Activated naive CD4-positive, alpha-beta T cell treated with Interleukin-2 at 50 U/mL for 16 hours (primary cell): Measurements from ENCODE around the gene AGBL4.

Experiments
- DNase-seq: peaks from one replicate; pipeline ENCODE4 v3.0.0-alpha.2; 2020

The AGBL4 gene

DNA sequence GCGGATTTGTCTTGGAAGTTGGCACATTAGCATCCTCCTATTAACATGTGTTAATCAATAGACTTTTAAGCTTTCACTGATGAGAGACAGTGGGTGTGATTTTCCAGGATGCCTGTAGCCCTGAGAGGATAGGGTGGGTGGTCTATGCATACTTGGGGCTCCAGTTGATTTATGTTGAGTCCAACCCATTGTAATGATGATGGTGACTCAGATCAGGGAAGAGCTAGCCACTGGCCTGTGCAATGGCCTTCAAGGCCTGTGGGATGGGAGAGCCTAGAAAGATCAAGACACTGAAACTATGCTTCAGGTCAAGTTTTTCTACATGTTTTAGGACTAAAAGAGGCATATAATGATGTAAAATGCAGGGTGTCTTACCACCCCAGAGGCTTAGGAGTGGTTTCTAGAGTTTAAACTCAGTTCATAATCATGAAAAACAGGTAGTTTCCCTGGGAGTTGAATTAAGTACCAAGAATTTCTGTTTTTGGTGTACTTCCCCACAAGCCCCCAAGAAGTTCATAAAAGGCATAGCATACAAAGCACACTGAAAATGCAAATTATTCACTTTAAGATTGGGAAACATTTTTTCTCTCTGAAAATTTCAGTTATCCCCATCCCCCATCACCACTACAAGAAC, 1267.0 kb downstream of the AGBL4 start:
- DNase-seq: no peak

DNA sequence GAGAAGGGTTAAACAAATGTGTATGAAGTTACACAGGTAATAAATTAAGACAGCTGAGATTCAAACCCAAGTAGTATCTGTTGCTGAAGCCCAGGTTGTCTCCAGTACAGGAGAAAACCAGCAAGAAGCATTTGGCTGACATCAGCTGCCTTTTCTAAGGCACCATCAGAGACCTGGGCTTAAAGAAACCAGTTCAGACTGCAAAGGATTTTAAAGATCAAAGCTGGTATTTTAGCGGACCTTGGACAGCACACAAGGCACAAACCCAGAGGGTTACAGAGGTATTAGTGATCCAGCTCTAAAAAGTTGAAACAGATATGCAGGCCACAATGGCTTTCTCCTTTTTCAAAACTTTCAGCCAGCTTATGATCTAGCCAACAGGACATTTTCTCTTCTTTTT, 1270.5 kb downstream of the AGBL4 start:
- no peak for DNase-seq

DNA sequence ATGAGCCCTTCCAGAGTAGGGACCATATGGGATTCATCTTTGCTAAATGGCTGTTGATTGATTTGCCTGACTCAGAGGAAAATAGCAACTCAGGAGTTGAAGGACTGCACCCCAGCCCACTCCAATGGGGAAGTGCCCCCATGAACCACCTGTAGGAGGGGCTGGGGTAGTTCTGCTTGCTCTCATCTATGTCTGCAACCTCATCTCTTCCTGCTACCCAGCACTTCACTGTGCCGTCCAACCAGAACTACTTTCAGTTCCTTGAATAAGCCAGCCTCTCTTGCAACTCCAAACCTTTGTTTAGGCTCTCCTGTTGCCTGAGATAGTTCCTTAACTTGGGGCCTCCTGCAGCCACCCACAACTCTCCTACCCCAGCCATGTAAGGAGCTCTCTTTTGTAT, 1273.6 kb downstream of the AGBL4 start:
- DNase-seq: no peak

DNA sequence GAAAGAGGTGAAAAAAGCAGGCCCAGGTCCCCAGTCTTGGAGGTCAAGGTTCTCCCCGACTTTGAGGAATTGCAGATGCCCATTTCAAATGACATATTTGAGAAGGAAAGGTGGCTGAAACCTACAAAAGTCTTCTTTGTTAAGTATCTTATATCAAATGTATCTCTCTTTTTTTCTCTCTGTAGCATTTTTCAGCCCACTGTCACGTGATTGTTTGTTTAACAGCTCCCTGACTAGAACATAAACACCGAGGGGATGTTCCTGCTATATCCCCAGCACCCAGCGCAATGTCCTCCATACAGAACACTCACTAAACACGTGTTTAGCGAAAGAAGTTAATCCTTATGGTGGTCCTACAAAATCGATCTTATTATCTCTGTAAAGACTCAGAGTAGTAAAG, 1274.7 kb downstream of the AGBL4 start:
- no peak for DNase-seq

DNA sequence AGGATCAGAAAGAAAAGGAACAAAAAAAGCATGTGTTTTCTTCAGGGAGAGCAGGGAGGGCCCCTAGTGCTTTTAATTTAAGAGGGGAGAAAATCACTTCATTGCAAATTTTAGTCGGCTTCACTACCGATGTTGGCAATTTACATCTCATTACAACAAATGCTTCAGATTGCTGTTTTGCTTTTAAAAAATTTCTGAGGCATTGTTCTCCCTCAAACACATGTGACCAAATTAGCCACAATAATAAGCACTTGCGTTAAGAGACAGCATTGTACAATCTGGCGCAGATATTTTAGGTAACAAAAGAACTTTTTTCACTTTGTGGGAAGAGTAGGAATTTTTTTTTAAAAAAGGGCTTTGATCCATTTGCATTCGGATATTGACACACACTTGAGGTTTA, 1276.8 kb downstream of the AGBL4 start:
- DNase-seq: no peak

DNA sequence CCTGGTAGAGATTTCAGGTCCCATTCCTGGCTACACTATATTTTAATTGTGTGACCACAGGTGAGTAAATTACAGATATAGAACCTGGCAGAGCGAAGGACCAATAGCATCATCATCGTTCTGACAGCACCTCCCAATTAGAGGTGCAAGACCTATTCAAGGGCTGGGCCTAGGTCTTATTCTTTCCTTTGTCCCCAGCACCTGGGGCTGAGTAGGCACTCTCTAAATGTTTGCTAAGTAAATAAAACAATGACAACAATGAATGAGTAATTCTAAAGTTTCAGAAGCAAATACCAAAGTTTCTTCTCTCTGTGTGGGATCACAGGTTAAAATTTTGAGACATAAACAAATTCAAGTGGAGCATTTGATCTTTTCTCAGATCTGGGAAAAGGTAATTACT, 1279.7 kb downstream of the AGBL4 start:
- DNase-seq: no peak

DNA sequence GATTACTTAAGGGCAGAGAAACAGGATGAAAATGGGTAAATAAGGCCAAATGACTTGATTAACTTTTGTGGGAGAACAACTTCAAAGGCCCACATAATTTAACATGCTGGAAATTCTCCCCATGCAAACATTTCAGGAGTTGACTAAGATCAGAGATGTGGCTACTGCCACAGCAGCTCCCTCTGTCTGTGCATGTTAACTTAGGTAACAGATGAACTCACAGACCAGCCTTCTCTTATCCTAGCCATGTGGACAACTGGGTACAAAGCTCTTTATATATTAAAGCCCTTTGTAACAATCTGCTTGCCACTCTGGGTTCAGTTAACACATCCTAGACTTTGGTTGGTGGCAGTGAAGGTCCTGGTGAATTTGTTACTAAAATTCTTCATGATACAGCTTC, 1280.3 kb downstream of the AGBL4 start:
- no peak for DNase-seq

DNA sequence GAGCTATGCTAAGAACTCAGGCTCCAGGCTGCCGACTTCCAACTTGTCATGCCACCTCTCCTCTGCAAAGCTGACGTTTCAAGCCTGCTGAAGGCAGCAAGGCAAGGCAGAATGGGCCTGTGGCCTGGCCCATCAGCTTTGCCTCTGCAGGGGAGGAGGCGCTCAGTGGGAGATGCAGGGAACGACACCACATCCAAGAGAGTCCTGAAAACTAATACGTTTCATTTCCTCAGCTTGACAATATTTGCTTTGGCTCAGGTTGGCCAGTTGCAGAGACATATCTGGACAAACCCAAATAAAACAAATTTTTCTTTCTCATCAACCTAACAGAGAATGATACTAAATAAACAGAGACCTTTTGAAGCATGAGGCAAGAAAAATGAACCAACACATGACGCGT, 1282.4 kb downstream of the AGBL4 start:
- no peak for DNase-seq

DNA sequence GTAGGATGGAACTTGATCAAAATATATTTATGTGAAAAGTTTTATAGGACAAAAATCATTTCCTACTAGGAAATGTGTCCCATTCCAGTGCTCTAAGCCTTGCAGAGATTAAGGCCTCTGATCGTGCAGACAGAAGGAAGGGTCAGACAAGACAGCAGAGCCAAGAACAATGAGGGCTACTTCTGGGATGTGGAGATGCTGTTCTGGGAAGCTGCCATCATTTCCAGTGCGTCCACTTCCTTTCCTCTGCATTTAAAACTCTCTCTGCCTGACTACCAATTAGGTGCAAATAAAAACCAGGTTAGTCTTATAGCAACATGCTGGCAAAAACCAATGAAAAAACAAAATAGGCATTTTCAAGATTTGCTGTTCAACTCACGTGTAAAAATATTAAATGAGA, 1283.1 kb downstream of the AGBL4 start:
- DNase-seq: no peak

DNA sequence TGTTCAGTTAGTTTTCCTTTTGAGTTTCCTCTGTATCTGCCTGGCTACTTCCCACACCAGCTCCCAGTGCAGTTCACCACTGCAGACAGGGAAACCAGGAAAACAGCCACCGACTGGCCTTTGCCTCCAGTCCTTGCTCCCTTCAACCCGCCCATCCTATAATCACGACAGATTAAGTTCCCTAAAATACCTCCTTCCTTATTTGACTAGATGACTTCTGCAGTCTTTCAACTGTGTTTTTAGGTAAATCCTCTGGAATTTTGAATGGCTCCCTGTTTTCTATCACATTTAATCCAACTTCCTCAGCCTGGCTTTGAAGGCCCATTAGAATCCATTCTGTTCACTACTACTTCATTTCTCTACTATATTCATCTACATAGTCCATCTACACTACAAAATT, 1284.7 kb downstream of the AGBL4 start:
- DNase-seq: no peak

DNA sequence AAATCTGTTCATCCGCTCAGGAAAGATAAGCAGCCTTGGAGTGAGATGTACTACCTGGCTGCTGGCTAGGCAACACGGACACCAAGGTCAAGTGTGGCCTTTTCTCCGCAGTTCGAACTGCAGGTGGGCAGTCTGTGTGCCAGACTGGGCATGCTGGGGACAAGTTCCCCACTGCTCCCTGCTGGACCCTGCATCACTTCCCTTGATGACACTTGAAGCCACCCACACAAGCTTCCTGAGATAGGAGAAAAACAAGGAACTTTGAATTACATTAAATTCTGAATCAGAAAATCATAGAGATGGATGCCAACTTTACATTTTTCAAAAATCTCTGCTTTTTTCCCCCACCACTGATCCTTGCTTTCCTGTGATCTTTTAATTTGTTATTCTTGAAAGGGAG, 1285.4 kb downstream of the AGBL4 start:
- DNase-seq: no peak

DNA sequence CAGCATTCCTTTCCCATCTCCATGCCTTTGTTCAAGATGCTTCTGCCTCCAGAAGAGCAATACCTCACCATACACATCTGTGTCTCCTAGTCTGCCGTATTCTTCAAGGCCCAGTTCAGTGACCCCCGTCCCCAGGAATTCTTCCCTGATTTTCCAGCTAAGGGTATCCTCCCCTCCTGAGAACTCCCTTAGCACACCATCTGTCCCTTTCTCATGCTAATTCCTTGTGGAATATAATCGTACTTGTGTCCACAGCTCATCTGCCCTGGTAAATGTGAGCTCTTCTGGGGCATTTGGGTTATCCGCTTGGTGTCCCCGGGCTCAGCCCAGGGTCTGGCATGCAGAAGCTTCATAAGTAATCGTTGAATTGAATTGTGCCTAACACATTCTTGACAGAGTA, 1288.0 kb downstream of the AGBL4 start:
- DNase-seq: no peak

DNA sequence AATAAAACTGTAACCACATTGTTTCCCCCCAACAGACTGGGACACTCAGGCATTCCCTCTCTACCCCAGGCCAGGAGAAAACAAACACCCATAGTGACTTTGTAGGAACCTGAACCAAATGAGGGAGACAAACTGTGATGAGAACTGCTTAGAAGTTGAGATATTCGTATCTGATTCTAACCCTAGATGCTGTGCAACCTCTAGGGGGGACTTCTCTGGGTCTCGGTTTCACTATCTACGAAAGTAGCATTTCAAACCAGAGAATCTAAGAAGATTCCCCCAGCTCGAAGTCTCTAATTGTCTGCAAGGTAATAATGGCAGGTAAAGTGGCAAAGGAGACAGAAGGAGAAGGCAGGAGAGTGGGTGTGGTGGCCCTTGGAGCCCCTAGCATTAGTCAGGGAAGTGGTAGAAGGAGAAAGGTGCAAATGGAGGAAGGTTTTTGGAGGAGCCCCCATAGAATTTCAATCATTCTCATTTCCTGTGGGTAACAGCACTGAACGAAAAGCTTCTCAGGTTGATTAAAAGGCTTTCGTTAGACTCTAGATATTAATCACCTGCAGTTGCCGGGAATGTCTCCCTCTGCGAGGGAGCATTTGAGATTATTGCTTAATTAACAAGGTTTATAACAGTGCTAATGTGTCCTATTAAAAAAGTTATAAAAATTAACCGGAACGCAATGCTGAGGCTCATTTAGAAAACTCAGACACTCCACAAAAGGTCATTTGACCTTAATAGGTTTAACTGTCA, 1293.4 kb downstream of the AGBL4 start:
- no peak for DNase-seq

DNA sequence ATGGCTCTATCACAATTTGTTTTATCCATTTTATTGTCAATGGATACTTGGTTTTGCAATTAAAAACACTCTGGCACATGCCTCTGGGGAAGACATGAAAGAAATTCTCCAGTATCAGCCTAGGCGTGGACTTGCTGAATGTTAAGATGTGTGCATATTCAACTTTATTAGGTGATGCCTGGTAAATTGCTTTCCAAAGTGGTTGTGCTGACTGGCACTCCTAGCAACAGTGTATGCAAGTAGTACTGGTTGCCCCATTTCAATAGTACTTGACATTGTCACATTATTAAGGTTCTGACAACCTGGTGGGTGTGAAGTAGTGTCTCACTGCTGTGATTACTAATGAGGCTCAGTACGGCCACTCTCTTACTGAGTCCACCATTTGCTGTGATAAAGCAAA, 1295.2 kb downstream of the AGBL4 start:
- DNase-seq: no peak

DNA sequence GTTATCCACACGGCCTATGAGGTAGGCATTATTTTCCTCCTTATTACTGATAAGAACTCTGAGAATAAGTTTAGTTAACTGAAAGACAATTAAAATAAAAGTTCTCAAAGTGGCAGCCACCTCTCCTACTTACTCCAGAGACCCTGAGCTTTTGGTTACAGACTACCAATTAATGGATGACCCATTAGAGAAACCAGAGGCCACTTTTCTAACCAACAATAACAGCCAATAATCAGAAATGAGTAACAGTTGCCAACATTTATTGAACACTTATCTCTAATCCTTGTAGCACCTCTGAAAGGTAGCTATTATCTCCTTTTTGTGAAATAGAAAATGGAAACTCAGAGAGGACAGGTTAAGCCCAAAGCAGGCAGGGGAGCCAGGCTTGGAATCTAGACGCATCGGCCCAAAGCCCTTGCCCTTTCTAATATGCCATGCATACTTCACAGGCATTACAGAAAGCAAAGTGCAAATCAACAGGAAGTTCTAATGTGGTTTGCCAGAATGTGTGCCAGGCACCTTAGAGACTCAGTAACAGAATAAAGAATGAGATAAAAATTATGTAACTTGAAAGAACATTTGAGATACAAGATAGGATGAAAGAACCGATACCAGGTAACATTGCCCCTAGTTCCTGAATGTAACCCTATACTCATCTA, 1297.1 kb downstream of the AGBL4 start:
- no peak for DNase-seq

DNA sequence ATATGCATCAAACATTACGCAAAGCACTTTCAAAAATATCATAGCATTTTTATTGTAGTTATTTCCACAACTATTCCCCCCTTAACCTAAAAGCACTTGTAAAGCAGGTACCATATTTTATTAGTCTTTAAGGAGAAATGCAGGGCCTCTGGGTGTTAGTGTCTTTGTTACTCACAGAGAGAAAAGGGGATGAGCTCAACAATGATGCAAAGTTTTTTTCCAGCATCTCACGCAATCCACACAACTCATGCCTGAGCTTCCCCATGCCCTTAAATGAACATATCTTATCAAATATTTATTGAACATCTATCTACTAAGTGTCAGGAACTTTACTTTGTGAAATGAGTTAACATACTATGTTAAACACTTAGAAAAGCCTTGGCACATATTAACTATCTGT, 1297.6 kb downstream of the AGBL4 start:
- no peak for DNase-seq

DNA sequence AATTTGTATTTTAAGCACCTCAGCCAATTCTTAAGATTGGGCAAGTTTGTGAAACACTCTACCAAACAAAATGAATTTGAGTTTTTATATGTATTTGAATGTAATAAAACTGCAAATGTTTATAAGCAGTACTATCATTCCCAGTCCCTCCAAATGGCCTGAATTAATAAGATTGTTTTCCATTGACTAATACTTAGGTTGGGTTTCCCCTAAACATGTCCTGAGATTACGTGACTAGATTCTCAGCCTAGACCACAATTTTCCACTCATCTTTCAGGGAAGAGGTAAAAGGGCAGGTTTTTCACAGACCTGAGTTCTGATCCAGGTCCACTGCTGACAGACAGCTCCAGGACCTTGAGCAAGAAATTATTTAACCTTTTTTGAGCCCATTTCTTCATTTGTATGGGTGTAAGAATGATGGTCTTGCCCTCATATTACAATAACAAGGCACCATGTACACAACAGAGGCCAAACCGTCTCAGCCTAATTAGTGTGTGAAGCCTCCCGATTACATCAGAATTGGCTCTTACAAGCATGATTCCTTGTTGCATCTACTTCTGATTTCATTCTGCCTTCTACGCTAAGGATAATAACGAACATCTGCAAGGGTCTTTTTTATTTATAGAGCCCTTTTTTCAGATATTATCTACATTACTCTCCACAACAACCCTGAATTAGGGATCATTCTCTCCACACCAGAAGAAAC, 1298.3 kb downstream of the AGBL4 start:
- no peak for DNase-seq

DNA sequence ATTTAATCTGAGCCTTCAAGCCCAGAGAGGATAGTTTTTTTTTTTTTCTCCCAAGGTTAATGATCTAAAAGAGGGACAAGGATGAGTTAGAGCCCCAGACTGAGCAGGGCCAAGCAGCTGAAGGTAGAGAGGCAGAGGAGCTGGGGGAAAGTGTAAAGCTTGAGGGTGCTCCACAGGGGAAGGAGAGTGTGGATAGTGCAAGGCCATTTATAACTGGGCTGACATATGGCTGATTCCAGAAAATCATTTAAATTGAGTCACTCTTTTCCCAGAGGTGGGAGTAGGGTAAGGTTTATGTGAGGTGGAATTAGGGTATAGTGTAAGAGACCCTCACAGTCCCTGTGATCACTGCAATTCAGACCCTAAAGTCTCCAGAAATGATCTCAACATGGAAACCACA, 1302.8 kb downstream of the AGBL4 start:
- DNase-seq: no peak

DNA sequence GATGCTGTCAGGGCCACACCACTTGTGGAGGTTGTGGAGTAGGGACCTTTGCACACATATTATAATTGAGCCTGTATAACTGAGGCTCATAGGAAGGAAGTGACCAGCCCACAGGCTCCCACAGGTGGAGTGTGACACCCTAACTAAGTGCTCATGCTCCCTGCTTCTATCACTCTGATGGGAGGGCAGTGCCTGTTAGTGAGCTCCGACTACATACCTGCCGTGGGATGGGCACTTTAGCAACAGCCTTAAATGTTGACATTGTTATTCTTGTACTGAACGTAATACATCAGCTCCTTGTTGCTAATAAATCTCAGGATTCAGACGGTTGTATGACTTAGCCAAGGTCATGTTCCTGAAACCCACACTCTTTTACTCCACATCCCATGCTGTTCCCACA, 1305.0 kb downstream of the AGBL4 start:
- no peak for DNase-seq

DNA sequence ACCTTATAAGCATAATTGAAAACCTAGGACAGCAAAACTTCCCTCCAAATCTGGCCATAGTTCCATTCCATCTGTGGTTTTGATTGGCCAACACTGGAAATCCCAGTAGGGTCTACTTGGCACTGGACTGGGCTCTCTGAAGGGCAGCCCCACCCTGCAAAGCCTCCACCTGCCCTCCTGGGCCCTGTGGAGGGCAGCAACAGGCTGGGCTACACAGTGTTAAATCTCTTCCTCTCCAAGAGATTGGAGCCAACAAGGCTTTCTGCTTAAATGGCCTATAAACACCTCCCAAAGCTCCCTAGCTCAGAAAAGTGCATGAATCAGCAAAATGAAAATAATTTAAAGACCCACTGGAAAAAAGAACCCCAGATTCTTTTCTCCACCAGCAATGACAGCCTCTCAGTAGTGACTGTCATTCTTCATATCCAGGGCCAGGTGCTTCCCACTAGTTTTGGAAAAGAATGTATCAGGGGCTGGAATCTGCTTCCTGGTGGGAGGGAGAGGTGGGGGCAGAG, 1305.6 kb downstream of the AGBL4 start:
- DNase-seq: no peak

DNA sequence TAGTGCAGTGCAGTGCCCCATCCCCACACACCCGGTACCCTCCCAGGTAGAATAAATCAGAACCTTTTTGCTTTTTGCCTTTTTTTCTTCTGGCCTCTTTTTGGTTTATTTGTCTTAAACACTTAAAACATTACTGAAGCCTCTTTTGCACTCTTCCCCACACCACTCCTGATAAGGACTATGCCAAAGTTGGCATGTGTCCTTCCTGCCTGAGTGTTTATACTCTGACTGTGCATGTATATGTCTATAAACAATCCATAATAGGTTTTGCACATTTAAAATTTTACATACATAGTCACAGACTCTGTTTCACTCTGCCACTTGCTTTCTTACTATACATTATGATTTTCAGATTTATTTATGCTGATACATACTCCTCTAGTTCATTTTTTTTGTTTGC, 1306.7 kb downstream of the AGBL4 start:
- DNase-seq: no peak

DNA sequence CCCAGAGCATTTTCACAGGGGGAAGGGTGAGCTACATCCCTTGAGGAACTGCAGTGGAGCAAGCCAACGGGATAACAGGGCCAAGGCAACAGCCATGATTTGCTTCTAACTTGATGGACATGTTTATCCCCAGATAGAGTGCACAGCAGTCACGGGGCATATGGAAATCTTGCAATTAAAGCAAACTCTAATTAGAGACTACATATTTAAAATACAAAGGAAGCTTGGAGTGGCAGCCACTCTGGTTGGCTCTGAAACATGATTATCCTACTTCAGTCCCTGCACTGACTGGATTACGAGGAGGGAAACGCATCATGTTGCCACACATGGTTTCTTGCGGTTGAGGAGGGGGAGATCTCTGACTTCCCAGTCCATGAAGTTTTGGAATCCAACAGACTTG, 1307.8 kb downstream of the AGBL4 start:
- DNase-seq: no peak

DNA sequence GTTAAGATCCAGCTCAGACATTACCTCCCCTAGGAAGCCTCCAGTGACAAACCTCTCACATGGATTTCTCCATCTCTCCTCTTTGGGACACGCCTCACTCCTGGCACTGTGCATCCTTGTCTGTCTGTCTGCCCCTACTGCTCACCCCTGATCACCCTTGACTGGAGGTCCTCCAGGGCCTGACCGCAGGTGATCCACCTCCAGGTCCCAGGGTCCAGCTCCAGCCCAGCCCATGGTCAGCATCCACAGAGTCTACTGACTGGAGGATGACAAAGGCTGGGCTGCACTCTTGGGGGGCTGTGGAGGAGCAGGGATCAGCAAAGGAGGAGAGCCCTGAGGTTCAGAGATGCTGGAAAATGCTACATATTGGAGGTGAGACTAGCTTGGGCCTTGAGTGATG, 1312.8 kb downstream of the AGBL4 start:
- DNase-seq: no peak

DNA sequence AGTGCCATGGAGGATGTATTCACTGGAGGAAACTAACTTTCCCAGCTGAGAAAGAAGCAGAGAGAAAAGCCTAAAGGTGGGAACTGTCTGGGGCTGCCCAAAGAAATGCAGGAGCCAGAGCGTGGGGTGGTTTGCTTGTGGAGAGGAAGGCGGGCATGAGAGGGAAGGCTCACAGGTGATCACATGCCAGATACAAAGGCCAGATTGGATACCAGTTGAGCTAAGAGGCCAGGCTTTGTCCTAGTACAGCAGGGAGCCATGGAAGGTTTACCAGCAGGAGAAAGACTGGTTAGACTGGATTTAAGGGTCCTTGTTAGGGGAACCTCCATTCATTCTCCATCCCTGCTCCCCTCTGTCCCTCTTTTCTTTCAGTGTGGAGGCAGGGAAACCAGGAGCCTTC, 1313.4 kb downstream of the AGBL4 start:
- DNase-seq: no peak
